Dermis microvascular lymphatic vessel endothelial cell (primary cell): ENCODE measurements around the gene ITPRIPL2. TPM values are rescaled to one million over a fixed set of nuclear protein-coding genes. Genes with fewer than 3 reads are reported as not detected.
A peak's percentile ranks its signal among the peaks of the same experiment; 100 is the strongest.

Experiments
- DNase-seq, 2 donors: peaks; one replicate each; pipeline versions ENCODE4 v3.0.0 to v3.0.0-alpha.2; 2010; ENCODE audit warnings: low read depth in 2 of 2
- total RNA-seq: library from RNA; depleted of rRNA; stranded (reverse); fragments of >200 nt; gene quantifications from 2 replicates; pipeline ENCODE4 v1.2.1, GENCODE V29; 2014

ITPRIPL2 gene
- total RNA-seq, 1 donor from 2014 or later = 21.8 TPM

- DNase-seq = no peak
These were observed 19.9 kb upstream of the ITPRIPL2 start for GRCh38 chr16:19093631-19094541.

GRCh38 chr16:19094542-19095365 lies 19.0 kb upstream of the ITPRIPL2 start:
- no peak for DNase-seq

GRCh38 chr16:19095654-19096053 lies 18.1 kb upstream of the ITPRIPL2 start:
- no peak for DNase-seq

GRCh38 chr16:19098173-19098572 lies 15.6 kb upstream of the ITPRIPL2 start:
- DNase-seq = no peak

- no peak for DNase-seq
These were observed 11.4 kb upstream of the ITPRIPL2 start for GRCh38 chr16:19102187-19102872.

- DNase-seq = no peak
These were observed 9.2 kb upstream of the ITPRIPL2 start for GRCh38 chr16:19104607-19105006.

GRCh38 chr16:19105131-19105530 lies 8.6 kb upstream of the ITPRIPL2 start:
- no peak for DNase-seq

GRCh38 chr16:19105891-19106624 lies 7.7 kb upstream of the ITPRIPL2 start:
- no peak for DNase-seq

- DNase-seq = no peak
These were observed 7.1 kb upstream of the ITPRIPL2 start for GRCh38 chr16:19106625-19107020.

GRCh38 chr16:19108409-19109287 lies 5.1 kb upstream of the ITPRIPL2 start:
- DNase-seq = peak; percentile 56 to 62

GRCh38 chr16:19109288-19109664 lies 4.5 kb upstream of the ITPRIPL2 start:
- DNase-seq = no peak

- no peak for DNase-seq
These were observed 3.0 kb upstream of the ITPRIPL2 start for GRCh38 chr16:19110537-19111360.

- DNase-seq = no peak
These were observed 1.7 kb upstream of the ITPRIPL2 start for GRCh38 chr16:19112099-19112407.

- DNase-seq = peak in 1 of 2 donors; percentile 75
These were observed 789 bp downstream of the ITPRIPL2 start for GRCh38 chr16:19114359-19115147.

- DNase-seq = no peak
These were observed 1.6 kb downstream of the ITPRIPL2 start for GRCh38 chr16:19115148-19116021.

- DNase-seq = no peak
These were observed 3.1 kb downstream of the ITPRIPL2 start for GRCh38 chr16:19116711-19117449.

- DNase-seq = peak in 1 of 2 donors; percentile 87
These were observed 5.2 kb downstream of the ITPRIPL2 start for GRCh38 chr16:19118938-19119431.
